Adrenal gland (tissue), 12 donors: ENCODE data around the gene FBLN2. TPM values are rescaled to one million over a fixed set of nuclear protein-coding genes. Genes with fewer than 3 reads are reported as not detected.
"Not testable (repeated sequence)": the region's sequence is repeated elsewhere in the genome, so short reads cannot be mapped to it uniquely, and the experiment has no call there.

Experiments used
- DNase-seq, 7 donors: peaks; one replicate each; pipeline ENCODE4 v3.0.0-alpha.2; 2019 to 2020
- H3K27ac ChIP-seq, 5 donors: fragments of 200-600 bp; sonication (generic) in 4 of 5; 1 replicate in 3 of 5; 2 replicates in 2 of 5; pipeline versions ENCODE4 v1.5.1 to v1.8.0; 2016 to 2020; ENCODE audit warnings: mild to moderate bottlenecking in 1 of 5
- H3K27me3 ChIP-seq: fragments of 200-600 bp; 2 replicates; pipeline ENCODE4 v1.8.0; 2021
- H3K36me3 ChIP-seq, 2 donors: fragments of 200-600 bp; replicated peaks in 1 of 2; 1 replicate in 1 of 2; 2 replicates in 1 of 2; pipeline versions ENCODE4 v1.5.1 to v1.8.0; 2018 to 2022
- H3K4me1 ChIP-seq, 2 donors: fragments of 200-600 bp; replicated peaks in 1 of 2; 1 replicate in 1 of 2; 2 replicates in 1 of 2; pipeline versions ENCODE4 v1.5.1 to v1.8.0; 2018 to 2021
- H3K4me3 ChIP-seq, 4 donors: fragments of 200-600 bp; sonication (generic) in 3 of 4; one replicate each; pipeline ENCODE4 v1.5.1; 2016 to 2018
- H3K9me3 ChIP-seq, 3 donors: fragments of 200-600 bp; sonication (generic) in 1 of 3; replicated peaks in 1 of 3; 1 replicate in 2 of 3; 2 replicates in 1 of 3; pipeline versions ENCODE4 v1.5.1 to v1.8.0; 2016 to 2021
- CTCF ChIP-seq, 6 experiments: fragments of 450-650 bp in 4 of 6; fragments of 200-600 bp in 2 of 6; sonication (generic) in 1 of 6; IDR thresholded peaks; 1 replicate in 5 of 6; 2 replicates in 1 of 6; pipeline versions ENCODE4 v1.5.1 to v1.8.0; 2016 to 2021; ENCODE audit warnings: antibody characterized with exemption in 6 of 6, mild to moderate bottlenecking in 2 of 6, moderate library complexity in 1 of 6
- POLR2A ChIP-seq, 2 donors: fragments of 450-650 bp; IDR thresholded peaks; one replicate each; pipeline ENCODE4 v1.6.1; 2017; ENCODE audit warnings: antibody characterized with exemption in 2 of 2, mild to moderate bottlenecking in 2 of 2, moderate library complexity in 1 of 2
- WGBS, 4 donors: extraction: QIAGEN DNeasy Blood & Tissue Kit in 2 of 4; methylation state at CpG; one replicate each; pipeline versions ENCODE4 v1.1.5 to v1.1.7; 2013 to 2017; 5-methylcytosine and 5-hydroxymethylcytosine counted together
- intact Hi-C, 2 donors: fragments of 100-400 bp; cut with DNase I; formaldehyde crosslinking; loops; one replicate each; pipeline versions ENCODE4 v1.14.1 to v1.15.0; 2022 to 2023
- polyA plus RNA-seq, 3 donors: library from polyadenylated mRNA; stranded (reverse); fragments of 200-250 nt in 2 of 3; fragments of 350-450 nt in 1 of 3; fragmentation: Illumina TruSeq in 1 of 3; extraction: RNeasy Lipid Tissue Mini Kit (QIAGEN cat#74804) in 1 of 3; gene quantifications; one replicate each; pipeline ENCODE4 v1.2.3, GENCODE V29; 2013 to 2014
- total RNA-seq, 9 donors: library from RNA; depleted of rRNA in 4 of 9; stranded (reverse); fragments of >200 nt in 4 of 9; fragments of 120-200 nt in 1 of 9; fragmentation: NEBNext Ultra II Directional in 1 of 9; extraction: Animal tissue kit (Norgen Biotek cat#: 25700) in 1 of 9; gene quantifications; one replicate each; pipeline versions ENCODE4 v1.1.0 to v1.2.4, GENCODE V29; 2013 to 2023
- donor health status: healthy with polysubstance abuse.
- donor health status: Bipolar disorder and iron deficiency.
- donor health status: DM: yes; HTN: yes; CAD: no.
- donor health status: DM: no; HTN: no; CAD: no.
- donor health status: DM: no; HTN: no; CAD: no.
- donor health status: DM: yes; HTN: yes; CAD: no.

FBLN2 gene
- total and polyA plus RNA-seq, 12 donors: 1.8 to 31.5 (median 7.0) TPM

GRCh38 chr3:13519006-13519791 is 29.7 kb upstream of the FBLN2 start:
- no peak overlapping the region for H3K27ac ChIP-seq
- H3K9me3 ChIP-seq: no peaks in the 10 kb centered on the region

GRCh38 chr3:13520326-13520880 is 28.5 kb upstream of the FBLN2 start:
- H3K27ac ChIP-seq: no peak overlapping the region

More at GRCh38 chr3:13519006-13519791, 29.7 kb upstream of the FBLN2 start:
- DNase-seq: no peak
- H3K4me3 ChIP-seq: no peak overlapping the region
- H3K4me1 ChIP-seq: no peaks in the 10 kb centered on the region
- intact Hi-C loops: no loop called here
- H3K27me3 ChIP-seq: no peaks in the 10 kb centered on the region
- TF ChIP-seq POLR2A (IDR thresholded peaks at IDR 0.05): no peak
- TF ChIP-seq CTCF (IDR thresholded peaks at IDR 0.05): no peak
- WGBS, 4 donors: 75 to 89% (median 82%) methylated on average over 13 to 19 of the region's 19 CpGs
- H3K36me3 ChIP-seq: no peaks in the 10 kb centered on the region

GRCh38 chr3:13521309-13521708 is 27.6 kb upstream of the FBLN2 start:
- no peaks in the 10 kb centered on the region for H3K4me1 ChIP-seq
- H3K27ac ChIP-seq: no peak overlapping the region
- TF ChIP-seq CTCF (IDR thresholded peaks at IDR 0.05): no peak
- TF ChIP-seq POLR2A (IDR thresholded peaks at IDR 0.05): no peak
- intact Hi-C loops: no loop called here
- H3K27me3 ChIP-seq: no peaks in the 10 kb centered on the region
- WGBS, 4 donors: 57 to 78% (median 60%) methylated on average over 6 of the region's 6 CpGs
- DNase-seq: no peak
- H3K4me3 ChIP-seq: no peak overlapping the region
- no peaks in the 10 kb centered on the region for H3K9me3 ChIP-seq
- no peaks in the 10 kb centered on the region for H3K36me3 ChIP-seq

More at GRCh38 chr3:13520326-13520880, 28.5 kb upstream of the FBLN2 start:
- TF ChIP-seq POLR2A (IDR thresholded peaks at IDR 0.05) (no peak), CTCF (IDR thresholded peaks at IDR 0.05) (no peak)
- intact Hi-C loops: no loop called here
- DNase-seq: no peak
- Histone ChIP-seq H3K27me3 (no peaks in the 10 kb centered on the region), H3K9me3 (no peaks in the 10 kb centered on the region), H3K4me1 (no peaks in the 10 kb centered on the region), H3K4me3 (no peak overlapping the region), H3K36me3 (no peaks in the 10 kb centered on the region)
- WGBS, 4 donors: 84 to 94% (median 90%) methylated on average over 7 to 9 of the region's 9 CpGs

- H3K36me3 ChIP-seq, intact Hi-C loops, H3K9me3 ChIP-seq, H3K4me3 ChIP-seq, DNase-seq, H3K4me1 ChIP-seq, H3K27me3 ChIP-seq, H3K27ac ChIP-seq: not testable (repeated sequence)
- 89 to 100% (median 95%) methylated on average over 2 of the region's 2 CpGs for WGBS, 4 donors
These were observed 27.2 kb upstream of the FBLN2 start for GRCh38 chr3:13521749-13522148.
